Kidney (tissue), 14 donors: Measurements from ENCODE around the gene ACADVL. TPM values are rescaled to one million over a fixed set of nuclear protein-coding genes. Genes with fewer than 3 reads are reported as not detected.

ENCODE experiments used
- DNase-seq, 5 donors: peaks; one replicate each; pipeline ENCODE4 v3.0.0-alpha.2; 2013 to 2020
- FAIRE-seq: peaks from 2 replicates; lab custom pipeline; 2012; peaks lifted over from hg19 to GRCh38; lab: Jason Lieb, UNC
- H3K27ac ChIP-seq, 2 donors: one replicate each; pipeline ENCODE4 v1.7.0; 2013; ENCODE audit warnings: low read depth in 2 of 2, low read length in 2 of 2, inconsistent platforms in 1 of 2
- H3K27me3 ChIP-seq: one replicate; pipeline ENCODE4 v1.7.1; 2013; ENCODE audit warnings: low read length, inconsistent platforms; ENCODE audit not compliant: control insufficient read depth, insufficient read depth
- H3K36me3 ChIP-seq, 3 donors: one replicate each; pipeline versions ENCODE4 v1.7.0 to v1.7.1; 2013; ENCODE audit warnings: low read length in 3 of 3, control low read depth in 1 of 3, inconsistent platforms in 1 of 3; ENCODE audit not compliant: insufficient read depth in 3 of 3, control insufficient read depth in 2 of 3
- H3K4me1 ChIP-seq, 3 donors: one replicate each; pipeline versions ENCODE4 v1.7.0 to v1.7.1; 2013; ENCODE audit warnings: low read length in 3 of 3, inconsistent platforms in 1 of 3, low read depth in 1 of 3; ENCODE audit not compliant: control insufficient read depth in 2 of 3, insufficient read depth in 2 of 3
- H3K4me3 ChIP-seq, 3 donors: one replicate each; pipeline versions ENCODE4 v1.7.0 to v1.8.1; 2013; ENCODE audit warnings: low read length in 3 of 3, control low read depth in 1 of 3, inconsistent platforms in 1 of 3
- H3K9ac ChIP-seq, 3 donors: one replicate each; pipeline versions ENCODE4 v1.7.0 to v1.7.1; 2013; ENCODE audit warnings: low read length in 3 of 3, control low read depth in 1 of 3, inconsistent platforms in 1 of 3
- H3K9me3 ChIP-seq, 3 donors: one replicate each; pipeline versions ENCODE4 v1.7.0 to v1.7.1; 2013; ENCODE audit warnings: low read length in 3 of 3, control low read depth in 1 of 3, inconsistent platforms in 1 of 3; ENCODE audit not compliant: control insufficient read depth in 2 of 3, insufficient read depth in 1 of 3
- CTCF ChIP-seq: IDR thresholded peaks from 3 replicates; pipeline ENCODE4 v1.5.1; 2012; ENCODE audit warnings: mild to moderate bottlenecking, moderate library complexity, borderline replicate concordance; ENCODE audit not compliant: insufficient read depth; ENCODE audit errors: extremely low read depth
- intact Hi-C: fragments of 100-400 bp; cut with DNase I; formaldehyde crosslinking; loops from one replicate; pipeline ENCODE4 v1.11.1; 2022
- polyA plus RNA-seq: library from polyadenylated mRNA; stranded (reverse); fragments of 350-450 nt; fragmentation: Illumina TruSeq; extraction: RNeasy Lipid Tissue Mini Kit (QIAGEN cat#74804); gene quantifications from one replicate; pipeline ENCODE4 v1.2.3, GENCODE V29; 2014; ENCODE audit warnings: low read depth, low replicate concordance; ENCODE audit not compliant: insufficient read depth
- total RNA-seq: library from RNA; stranded (reverse); fragmentation: NEBNext Ultra II Directional; extraction: Animal tissue kit (Norgen Biotek cat#: 25700); gene quantifications from one replicate; pipeline ENCODE4 v1.2.1, GENCODE V29; 2021
- donor health status: control.
- donor health status: control.
- donor health status: control.
- donor health status: control.
- donor health status: control.
- donor health status: DM: yes; HTN: yes; CAD: no.
- donor health status: Normal renal cell carcinoma (clear cell type).

ACADVL gene
- total and polyA plus RNA-seq, 2 donors from 2014 or later: 689 to 1,202 TPM

GRCh38 chr17:7246779-7247178 is 27.0 kb downstream of the ACADVL start:
- H3K4me1 ChIP-seq: peaks cover 0 to 26% (median 16%) of the 10 kb centered on the region in 3 donors
- TF ChIP-seq CTCF: no peak
- intact Hi-C loops: no loop called here
- H3K36me3 ChIP-seq: peaks cover 7 to 16% (median 13%) of the 10 kb centered on the region in 3 donors
- no peak overlapping the region for H3K27ac ChIP-seq
- no peak for DNase-seq
- no peaks in the 10 kb centered on the region for H3K27me3 ChIP-seq
- no peak for FAIRE-seq
- no peak overlapping the region for H3K9ac ChIP-seq
- H3K4me3 ChIP-seq: no peak overlapping the region
- no peaks in the 10 kb centered on the region for H3K9me3 ChIP-seq

- TF ChIP-seq CTCF: no peak
- no peak for DNase-seq
- Histone ChIP-seq H3K4me1 (peaks cover 5 to 25% (median 19%) of the 10 kb centered on the region in 3 donors), H3K4me3 (no peak overlapping the region), H3K9me3 (no peaks in the 10 kb centered on the region), H3K27me3 (no peaks in the 10 kb centered on the region), H3K36me3 (peaks cover 7 to 16% (median 13%) of the 10 kb centered on the region in 3 donors), H3K27ac (no peak overlapping the region), H3K9ac (no peak overlapping the region)
- no peak for FAIRE-seq
- intact Hi-C loops: no loop called here
These were observed 29.1 kb downstream of the ACADVL start for GRCh38 chr17:7248796-7249195.

DNA sequence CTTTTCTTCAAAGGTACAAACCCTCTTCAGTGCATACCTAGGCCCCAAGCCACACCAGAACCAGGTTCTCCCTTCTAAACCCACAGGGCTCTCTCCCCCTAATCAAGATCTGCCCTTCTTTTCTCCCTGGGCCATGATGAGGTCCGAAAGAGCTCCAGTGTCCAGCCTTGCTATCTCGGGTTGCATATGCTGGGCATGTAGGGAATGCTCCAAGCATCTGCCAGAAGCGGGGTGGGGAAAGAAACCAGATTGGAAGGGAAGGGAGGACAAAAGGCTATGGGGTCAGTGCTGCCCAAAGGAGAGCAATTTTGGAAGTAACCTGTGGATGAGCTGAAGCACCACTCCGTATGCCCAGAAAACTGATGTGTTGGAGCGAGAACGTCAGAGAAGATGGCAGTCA is 29.5 kb downstream of the ACADVL start:
- Histone ChIP-seq H3K9ac (no peak overlapping the region), H3K4me1 (peaks cover 5 to 25% (median 19%) of the 10 kb centered on the region in 3 donors), H3K27me3 (no peaks in the 10 kb centered on the region), H3K27ac (no peak overlapping the region), H3K4me3 (no peak overlapping the region), H3K36me3 (peaks cover 7 to 16% (median 16%) of the 10 kb centered on the region in 3 donors), H3K9me3 (no peaks in the 10 kb centered on the region)
- FAIRE-seq: no peak
- intact Hi-C loops: no loop called here
- TF ChIP-seq CTCF: no peak
- DNase-seq: no peak

- Histone ChIP-seq H3K27me3 (no peaks in the 10 kb centered on the region), H3K27ac (no peak overlapping the region), H3K36me3 (peaks cover 7 to 22% (median 13%) of the 10 kb centered on the region in 3 donors), H3K9ac (peak overlapping the region in 2 of 3 donors; percentile 91 to 97), H3K4me1 (peaks cover 5 to 25% (median 19%) of the 10 kb centered on the region in 3 donors), H3K9me3 (no peaks in the 10 kb centered on the region), H3K4me3 (peak overlapping the region; percentile 62 to 86 (median 73))
- DNase-seq (no peak), FAIRE-seq (no peak)
- intact Hi-C loops: no loop called here
- TF ChIP-seq CTCF: no peak
These were observed 30.1 kb downstream of the ACADVL start for GRCh38 chr17:7249830-7250229.
